CD14-positive monocyte (primary cell): Measurements from ENCODE around the gene CDH4. TPM values are rescaled to one million over a fixed set of nuclear protein-coding genes. Genes with fewer than 3 reads are reported as not detected.

Experiments
- DNase-seq, 3 donors: peaks; one replicate each; pipeline ENCODE4 v3.0.0-alpha.2; 2011 to 2022
- H2AFZ ChIP-seq: 2 replicates; pipeline ENCODE4 v1.6.0; 2012; ENCODE audit warnings: mild to moderate bottlenecking, low read depth, low read length, inconsistent platforms; ENCODE audit not compliant: insufficient read depth, poor library complexity, severe bottlenecking
- H3K27ac ChIP-seq, 2 donors: 1 replicate in 1 of 2; 2 replicates in 1 of 2; pipeline ENCODE4 v1.5.1; 2012 to 2013; ENCODE audit warnings: low read length in 2 of 2, control low read depth in 1 of 2, inconsistent platforms in 1 of 2, low read depth in 1 of 2, mild to moderate bottlenecking in 1 of 2
- H3K27me3 ChIP-seq, 2 donors: one replicate each; pipeline versions ENCODE4 v1.6.0 to v1.6.1; 2011 to 2013; ENCODE audit warnings: low read length in 2 of 2; ENCODE audit not compliant: control insufficient read depth in 2 of 2, insufficient read depth in 2 of 2
- H3K36me3 ChIP-seq, 2 donors: replicated peaks in 1 of 2; 1 replicate in 1 of 2; 2 replicates in 1 of 2; pipeline versions ENCODE4 v1.5.1 to v1.6.1; 2012 to 2013; ENCODE audit warnings: low read length in 2 of 2, control low read depth in 1 of 2, inconsistent platforms in 1 of 2, mild to moderate bottlenecking in 1 of 2; ENCODE audit not compliant: insufficient read depth in 2 of 2, control insufficient read depth in 1 of 2
- H3K4me1 ChIP-seq, 2 donors: 1 replicate in 1 of 2; 2 replicates in 1 of 2; pipeline versions ENCODE4 v1.5.1 to v1.6.1; 2012 to 2013; ENCODE audit warnings: low read length in 2 of 2, control low read depth in 1 of 2, inconsistent platforms in 1 of 2, mild to moderate bottlenecking in 1 of 2, moderate library complexity in 1 of 2; ENCODE audit not compliant: insufficient read depth in 2 of 2, control insufficient read depth in 1 of 2
- H3K4me2 ChIP-seq: replicated peaks from 2 replicates; pipeline ENCODE3; 2012; ENCODE audit warnings: low read length, moderate library complexity, mild to moderate bottlenecking; ENCODE audit not compliant: poor library complexity, severe bottlenecking; ENCODE audit errors: extremely low read depth
- H3K4me3 ChIP-seq, 3 experiments: fragments of 200-600 bp in 1 of 3; sonication (generic) in 1 of 3; replicated peaks in 1 of 3; 1 replicate in 2 of 3; 2 replicates in 1 of 3; pipeline ENCODE4 v1.5.1; 2011 to 2013; ENCODE audit warnings: low read length in 3 of 3, mild to moderate bottlenecking in 3 of 3, control low read depth in 2 of 3, low read depth in 2 of 3, inconsistent platforms in 1 of 3, moderate library complexity in 1 of 3
- H3K79me2 ChIP-seq: 2 replicates; pipeline ENCODE4 v1.6.0; 2012; ENCODE audit warnings: mild to moderate bottlenecking, control low read depth, inconsistent platforms, low read length, moderate library complexity; ENCODE audit not compliant: insufficient read depth
- H3K9ac ChIP-seq: 2 replicates; pipeline ENCODE4 v1.6.0; 2017; ENCODE audit warnings: low read length, mild to moderate bottlenecking; ENCODE audit not compliant: insufficient read depth, poor library complexity, severe bottlenecking
- H3K9me3 ChIP-seq, 2 donors: replicated peaks in 1 of 2; 1 replicate in 1 of 2; 2 replicates in 1 of 2; pipeline versions ENCODE4 v1.5.1 to v1.6.1; 2012 to 2013; ENCODE audit warnings: low read length in 2 of 2, control low read depth in 1 of 2; ENCODE audit not compliant: control insufficient read depth in 1 of 2, insufficient read depth in 1 of 2
- H4K20me1 ChIP-seq: 2 replicates; pipeline ENCODE4 v1.6.0; 2012; ENCODE audit warnings: mild to moderate bottlenecking, low read length, control low read depth, moderate library complexity; ENCODE audit not compliant: insufficient read depth
- H3K27ac Mint-ChIP-seq, 7 donors: one replicate each; pipeline ENCODE4 v1.8.0; 2020; ENCODE audit warnings: mild to moderate bottlenecking in 7 of 7, mixed read lengths in 7 of 7, moderate library complexity in 6 of 7, inconsistent platforms in 2 of 7
- H3K27me3 Mint-ChIP-seq, 3 donors: one replicate each; pipeline ENCODE4 v1.8.0; 2021 to 2022; ENCODE audit warnings: low read depth in 3 of 3, mild to moderate bottlenecking in 3 of 3, mixed read lengths in 3 of 3, moderate library complexity in 3 of 3, inconsistent platforms in 1 of 3
- H3K36me3 Mint-ChIP-seq, 2 donors: one replicate each; pipeline ENCODE4 v1.8.0; 2020; ENCODE audit warnings: mixed read lengths in 2 of 2, inconsistent platforms in 1 of 2, mild to moderate bottlenecking in 1 of 2
- H3K4me1 Mint-ChIP-seq: one replicate; pipeline ENCODE4 v1.8.0; 2020; ENCODE audit warnings: mild to moderate bottlenecking, mixed read lengths
- H3K4me3 Mint-ChIP-seq, 2 donors: one replicate each; pipeline ENCODE4 v1.8.0; 2020; ENCODE audit warnings: mild to moderate bottlenecking in 2 of 2, mixed read lengths in 2 of 2, moderate library complexity in 1 of 2
- H3K9me3 Mint-ChIP-seq, 7 donors: one replicate each; pipeline ENCODE4 v1.8.0; 2020 to 2022; ENCODE audit warnings: mixed read lengths in 7 of 7, mild to moderate bottlenecking in 6 of 7, moderate library complexity in 6 of 7, inconsistent platforms in 2 of 7
- WGBS: methylation state at CpG from one replicate; pipeline ENCODE4 v1.1.5; 2013; ENCODE audit warnings: missing lambda C conversion rate; ENCODE audit not compliant: insufficient coverage; 5-methylcytosine and 5-hydroxymethylcytosine counted together
- intact Hi-C, 2 donors: fragments of 100-400 bp; cut with micrococcal nuclease; formaldehyde crosslinking; loops; one replicate each; pipeline versions ENCODE4 v1.15.0 to v1.15.1; 2023
- polyA plus RNA-seq, 3 donors: library from polyadenylated mRNA; depleted of rRNA in 1 of 3; unstranded in 2 of 3; stranded (reverse) in 1 of 3; fragments of 300-500 nt in 2 of 3; fragments of >200 nt in 1 of 3; fragmentation: Illumina TruSeq in 2 of 3; gene quantifications; 1 replicate in 2 of 3; 2 replicates in 1 of 3; pipeline ENCODE4 v1.2.3, GENCODE V29; 2012 to 2021
- TF ChIP-seq, protein P1 (sequence below): fragments of 200-600 bp; IDR thresholded peaks from one replicate; pipeline ENCODE4 v1.8.0; 2022; ENCODE audit warnings: antibody characterized with exemption, mild to moderate bottlenecking

CDH4 gene
- polyA plus RNA-seq, 3 donors = not detected

DNA sequence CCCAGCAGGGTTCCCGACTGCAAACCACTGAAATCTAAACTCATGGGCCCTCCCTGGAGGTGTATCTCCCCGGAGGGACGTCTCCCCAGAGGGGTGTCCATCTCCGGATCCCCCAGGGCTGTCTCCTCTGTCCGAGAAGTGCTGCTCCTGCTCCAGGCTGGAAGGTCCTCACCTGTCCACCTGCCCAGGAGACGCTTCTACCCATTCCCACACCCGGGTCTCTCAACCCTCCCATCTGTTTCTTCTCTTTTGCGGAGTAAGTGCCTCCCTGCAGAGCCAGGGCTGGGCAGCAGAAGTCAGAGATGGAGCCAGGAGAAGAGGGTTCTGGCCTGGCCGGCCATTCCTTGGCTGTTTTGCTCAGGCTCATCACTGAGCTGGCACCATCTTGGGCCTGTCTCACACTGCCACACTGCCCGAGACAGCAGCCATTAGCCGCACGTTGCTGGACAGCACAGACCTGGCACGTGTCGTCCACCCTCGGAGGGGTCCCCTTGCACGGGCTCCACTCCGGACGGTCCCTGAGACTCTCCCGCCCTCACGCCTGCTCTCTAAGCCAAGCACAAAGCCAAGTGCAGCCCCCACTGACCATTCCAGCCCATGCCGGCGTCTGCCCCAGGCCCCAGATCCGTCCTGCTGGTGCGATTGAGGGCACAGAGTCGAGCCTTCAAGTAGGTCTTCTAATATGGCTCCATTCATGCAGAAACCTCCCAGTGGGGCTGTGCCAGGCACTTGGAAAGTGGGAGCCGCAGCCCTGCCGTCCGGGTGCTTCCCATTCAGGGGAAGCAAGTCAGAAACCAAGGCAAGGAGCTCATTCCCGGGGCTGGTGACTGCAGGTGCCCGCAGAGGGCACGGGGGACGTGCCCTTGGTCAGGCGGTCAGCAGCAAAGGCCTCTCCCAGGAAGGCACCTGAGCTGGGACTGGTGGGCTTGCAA is 445.9 kb downstream of the CDH4 start:
- Histone ChIP-seq H3K4me1 (no peaks in the 10 kb centered on the region), H4K20me1 (no peaks in the 10 kb centered on the region), H3K4me3 (no peak overlapping the region), H3K36me3 (no peaks in the 10 kb centered on the region), H3K9me3 (peaks cover 29 to 99% of the 10 kb centered on the region in 2 donors), H3K79me2 (no peaks in the 10 kb centered on the region), H3K27ac (no peak overlapping the region), H3K27me3 (no peaks in the 10 kb centered on the region), H3K4me2 (no peak overlapping the region), H3K9ac (no peak overlapping the region), H2AFZ (no peak overlapping the region)
- H3K36me3 Mint-ChIP-seq = no peaks in the 10 kb centered on the region
- peaks cover 0 to 2% (median 1%) of the 10 kb centered on the region in 3 donors for H3K27me3 Mint-ChIP-seq
- TF ChIP-seq, protein P1, sequence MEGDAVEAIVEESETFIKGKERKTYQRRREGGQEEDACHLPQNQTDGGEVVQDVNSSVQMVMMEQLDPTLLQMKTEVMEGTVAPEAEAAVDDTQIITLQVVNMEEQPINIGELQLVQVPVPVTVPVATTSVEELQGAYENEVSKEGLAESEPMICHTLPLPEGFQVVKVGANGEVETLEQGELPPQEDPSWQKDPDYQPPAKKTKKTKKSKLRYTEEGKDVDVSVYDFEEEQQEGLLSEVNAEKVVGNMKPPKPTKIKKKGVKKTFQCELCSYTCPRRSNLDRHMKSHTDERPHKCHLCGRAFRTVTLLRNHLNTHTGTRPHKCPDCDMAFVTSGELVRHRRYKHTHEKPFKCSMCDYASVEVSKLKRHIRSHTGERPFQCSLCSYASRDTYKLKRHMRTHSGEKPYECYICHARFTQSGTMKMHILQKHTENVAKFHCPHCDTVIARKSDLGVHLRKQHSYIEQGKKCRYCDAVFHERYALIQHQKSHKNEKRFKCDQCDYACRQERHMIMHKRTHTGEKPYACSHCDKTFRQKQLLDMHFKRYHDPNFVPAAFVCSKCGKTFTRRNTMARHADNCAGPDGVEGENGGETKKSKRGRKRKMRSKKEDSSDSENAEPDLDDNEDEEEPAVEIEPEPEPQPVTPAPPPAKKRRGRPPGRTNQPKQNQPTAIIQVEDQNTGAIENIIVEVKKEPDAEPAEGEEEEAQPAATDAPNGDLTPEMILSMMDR = no peak
- intact Hi-C loops = no loop called here
- no peak for DNase-seq
- no peaks in the 10 kb centered on the region for H3K4me1 Mint-ChIP-seq
- 94% methylated on average over 32 of the region's 33 CpGs for WGBS
- peaks cover 0 to 70% (median 54%) of the 10 kb centered on the region in 7 donors for H3K9me3 Mint-ChIP-seq
- H3K4me3 Mint-ChIP-seq = no peak overlapping the region
- no peak overlapping the region for H3K27ac Mint-ChIP-seq

- Histone ChIP-seq H3K4me3 (no peak overlapping the region), H3K27me3 (no peaks in the 10 kb centered on the region), H3K4me2 (no peak overlapping the region), H3K36me3 (no peaks in the 10 kb centered on the region), H3K9ac (no peak overlapping the region), H3K27ac (no peak overlapping the region), H3K9me3 (peaks cover 29 to 99% of the 10 kb centered on the region in 2 donors), H4K20me1 (no peaks in the 10 kb centered on the region), H3K79me2 (no peaks in the 10 kb centered on the region), H3K4me1 (no peaks in the 10 kb centered on the region), H2AFZ (no peak overlapping the region)
- TF ChIP-seq, protein P1 = no peak
- 93% methylated on average over 22 of the region's 25 CpGs for WGBS
- H3K4me3 Mint-ChIP-seq = no peak overlapping the region
- H3K27me3 Mint-ChIP-seq = peaks cover 1 to 2% (median 2%) of the 10 kb centered on the region in 3 donors
- no peak for DNase-seq
- intact Hi-C loops = no loop called here
- no peaks in the 10 kb centered on the region for H3K4me1 Mint-ChIP-seq
- H3K36me3 Mint-ChIP-seq = no peaks in the 10 kb centered on the region
- peaks cover 0 to 73% (median 52%) of the 10 kb centered on the region in 7 donors for H3K9me3 Mint-ChIP-seq
- H3K27ac Mint-ChIP-seq = peak overlapping the region in 1 of 7 donors; percentile 66
These were observed 446.8 kb downstream of the CDH4 start for GRCh38 chr20:61698598-61699494.
